ENCODE results near the gene F3. TPM values are rescaled to one million over a fixed set of nuclear protein-coding genes. Genes with fewer than 3 reads are reported as not detected.

The F3 gene
- total and polyA plus RNA-seq, 12 donors = 11.8 to 50.9 (median 23.9) TPM

DNA sequence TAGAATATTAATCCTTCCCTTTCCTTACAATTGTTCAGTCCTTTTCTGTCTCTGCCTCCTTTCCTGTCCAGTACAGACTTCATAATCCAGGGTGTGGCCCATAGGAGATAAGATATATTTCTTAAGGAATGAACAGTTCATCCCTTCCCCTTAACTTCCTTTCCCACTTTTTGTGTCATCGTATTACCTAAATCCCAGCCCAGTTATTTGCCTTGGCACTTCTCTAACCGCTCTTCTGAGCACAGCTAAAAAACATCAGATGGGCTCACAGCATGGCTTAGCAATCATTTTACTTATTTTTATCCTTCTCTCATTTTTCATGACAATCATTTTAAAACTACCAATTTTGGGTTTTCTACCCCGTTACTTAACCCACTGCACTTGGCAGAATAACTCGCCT lies 39.6 kb downstream of the F3 start:
- H3K9me3 ChIP-seq (replicated peaks in 1 of 3) = no peaks in the 10 kb centered on the region
- no peaks in the 10 kb centered on the region for H3K27me3 ChIP-seq
- no peak overlapping the region for H3K27ac ChIP-seq
- H3K4me3 ChIP-seq = no peak overlapping the region
- peaks cover 0 to 22% of the 10 kb centered on the region in 2 donors for H3K36me3 ChIP-seq (replicated peaks in 1 of 2)
- WGBS, 4 donors = 88 to 94% (median 92%) methylated on average over 4 of the region's 4 CpGs
- intact Hi-C loops (cut with DNase I) = no loop called here
- peaks cover 0 to 7% of the 10 kb centered on the region in 2 donors for H3K4me1 ChIP-seq (replicated peaks in 1 of 2)
- TF ChIP-seq, protein P1, sequence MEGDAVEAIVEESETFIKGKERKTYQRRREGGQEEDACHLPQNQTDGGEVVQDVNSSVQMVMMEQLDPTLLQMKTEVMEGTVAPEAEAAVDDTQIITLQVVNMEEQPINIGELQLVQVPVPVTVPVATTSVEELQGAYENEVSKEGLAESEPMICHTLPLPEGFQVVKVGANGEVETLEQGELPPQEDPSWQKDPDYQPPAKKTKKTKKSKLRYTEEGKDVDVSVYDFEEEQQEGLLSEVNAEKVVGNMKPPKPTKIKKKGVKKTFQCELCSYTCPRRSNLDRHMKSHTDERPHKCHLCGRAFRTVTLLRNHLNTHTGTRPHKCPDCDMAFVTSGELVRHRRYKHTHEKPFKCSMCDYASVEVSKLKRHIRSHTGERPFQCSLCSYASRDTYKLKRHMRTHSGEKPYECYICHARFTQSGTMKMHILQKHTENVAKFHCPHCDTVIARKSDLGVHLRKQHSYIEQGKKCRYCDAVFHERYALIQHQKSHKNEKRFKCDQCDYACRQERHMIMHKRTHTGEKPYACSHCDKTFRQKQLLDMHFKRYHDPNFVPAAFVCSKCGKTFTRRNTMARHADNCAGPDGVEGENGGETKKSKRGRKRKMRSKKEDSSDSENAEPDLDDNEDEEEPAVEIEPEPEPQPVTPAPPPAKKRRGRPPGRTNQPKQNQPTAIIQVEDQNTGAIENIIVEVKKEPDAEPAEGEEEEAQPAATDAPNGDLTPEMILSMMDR (IDR thresholded peaks at IDR 0.05) = no peak
- TF ChIP-seq POLR2A (IDR thresholded peaks at IDR 0.05) = no peak
- no peak for DNase-seq

- Histone ChIP-seq H3K9me3 (replicated peaks in 1 of 3) (no peaks in the 10 kb centered on the region), H3K4me3 (no peak overlapping the region), H3K4me1 (replicated peaks in 1 of 2) (peaks cover 0 to 7% of the 10 kb centered on the region in 2 donors), H3K27me3 (no peaks in the 10 kb centered on the region), H3K36me3 (replicated peaks in 1 of 2) (peaks cover 0 to 20% of the 10 kb centered on the region in 2 donors), H3K27ac (no peak overlapping the region)
- WGBS, 4 donors = 84 to 91% (median 89%) methylated on average over 2 of the region's 2 CpGs
- intact Hi-C loops (cut with DNase I) = no loop called here
- TF ChIP-seq POLR2A (IDR thresholded peaks at IDR 0.05) = no peak
- TF ChIP-seq, protein P1 (IDR thresholded peaks at IDR 0.05) = no peak
- DNase-seq = no peak
Observed at GRCh38 chr1:94501426-94501825, 40.1 kb downstream of the F3 start.

- no peak for TF ChIP-seq POLR2A (IDR thresholded peaks at IDR 0.05)
- TF ChIP-seq, protein P1 (IDR thresholded peaks at IDR 0.05) = no peak
- 90 to 98% (median 94%) methylated on average over 2 of the region's 2 CpGs for WGBS, 4 donors
- H3K9me3 ChIP-seq (replicated peaks in 1 of 3) = no peaks in the 10 kb centered on the region
Observed at GRCh38 chr1:94496076-94496755, 45.3 kb downstream of the F3 start.

GRCh38 chr1:94490556-94490955 lies 51.0 kb downstream of the F3 start:
- TF ChIP-seq POLR2A (IDR thresholded peaks at IDR 0.05) = no peak
- TF ChIP-seq, protein P1 (IDR thresholded peaks at IDR 0.05) = no peak
- Histone ChIP-seq H3K9me3 (replicated peaks in 1 of 3) (no peaks in the 10 kb centered on the region), H3K27ac (no peak overlapping the region), H3K36me3 (replicated peaks in 1 of 2) (no peaks in the 10 kb centered on the region), H3K4me3 (no peak overlapping the region), H3K27me3 (no peaks in the 10 kb centered on the region), H3K4me1 (replicated peaks in 1 of 2) (no peaks in the 10 kb centered on the region)
- 73 to 82% (median 77%) methylated on average over 2 of the region's 2 CpGs for WGBS, 4 donors
- DNase-seq = no peak
- intact Hi-C loops (cut with DNase I) = no loop called here

More at GRCh38 chr1:94496076-94496755, 45.3 kb downstream of the F3 start:
- no peak for DNase-seq
- H3K27ac ChIP-seq = no peak overlapping the region
- intact Hi-C loops (cut with DNase I) = no loop called here
- H3K4me1 ChIP-seq (replicated peaks in 1 of 2) = no peaks in the 10 kb centered on the region
- H3K36me3 ChIP-seq (replicated peaks in 1 of 2) = peaks cover 0 to 12% of the 10 kb centered on the region in 2 donors
- H3K4me3 ChIP-seq = no peak overlapping the region
- no peaks in the 10 kb centered on the region for H3K27me3 ChIP-seq

Data from adrenal gland (tissue), 12 donors.